HG02610 (cell line): ENCODE results near the gene OR2AT4.
A peak's percentile ranks its signal among the peaks of the same experiment; 100 is the strongest.
"Not testable (repeated sequence)": the region's sequence is repeated elsewhere in the genome, so short reads cannot be mapped to it uniquely, and the experiment has no call there.

Experiments
- ATAC-seq: cut with Tn5 transposase; IDR thresholded peaks from one replicate; pipeline ENCODE4 v1.9.1; 2021; ENCODE audit warnings: mild to moderate bottlenecking, moderate library complexity; ENCODE audit not compliant: unreplicated experiment

The OR2AT4 gene

GRCh38 chr11:75103380-75104026, 6.8 kb upstream of the OR2AT4 start:
- no peak for ATAC-seq

GRCh38 chr11:75101424-75102128, 4.9 kb upstream of the OR2AT4 start:
- ATAC-seq = no peak

DNA sequence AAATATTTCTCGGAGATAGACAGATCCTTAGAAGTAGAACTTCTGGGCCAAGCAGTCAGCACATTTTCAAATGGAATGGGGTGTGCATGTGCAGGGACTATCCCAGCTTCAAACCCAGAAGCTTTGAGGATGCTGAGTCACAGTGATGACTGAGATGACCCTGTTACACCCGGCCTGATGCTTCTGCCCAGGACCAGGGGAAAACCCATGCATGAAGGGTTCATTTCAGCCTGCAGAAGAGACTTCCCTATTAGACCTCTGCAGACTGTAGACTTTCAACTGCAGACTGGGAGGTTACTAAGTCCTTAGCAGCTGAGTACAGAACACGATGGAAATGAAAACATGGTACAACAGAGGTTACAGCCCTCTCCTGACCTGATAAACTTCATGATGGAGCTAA, 3.6 kb upstream of the OR2AT4 start:
- peak; percentile 97 for ATAC-seq

GRCh38 chr11:75099635-75100034, 3.0 kb upstream of the OR2AT4 start:
- ATAC-seq = no peak

DNA sequence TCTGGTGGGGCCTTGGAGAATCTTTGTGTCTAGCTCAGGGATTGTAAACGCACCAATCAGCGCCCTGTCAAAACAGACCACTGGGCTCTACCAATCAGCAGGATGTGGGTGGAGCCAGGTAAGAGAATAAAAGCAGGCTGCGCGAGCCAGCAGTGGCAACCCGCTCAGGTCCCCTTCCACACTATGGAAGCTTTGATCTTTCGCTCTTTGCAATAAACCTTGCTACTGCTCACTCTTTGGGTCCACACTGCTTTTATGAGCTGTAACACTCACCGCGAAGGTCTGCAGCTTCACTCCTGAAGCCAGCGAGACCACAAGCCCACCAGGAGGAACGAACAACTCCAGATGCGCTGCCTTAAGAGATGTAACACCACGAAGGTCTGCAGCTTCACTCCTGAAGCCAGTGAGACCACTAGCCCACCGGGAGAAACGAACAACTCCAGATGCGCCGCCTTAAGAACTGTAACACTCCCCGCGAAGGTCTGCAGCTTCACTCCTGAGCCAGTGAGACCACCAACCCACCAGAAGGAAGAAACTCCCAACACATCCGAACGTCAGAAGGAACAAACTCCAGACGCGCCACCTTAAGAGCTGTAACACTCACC, 2.3 kb upstream of the OR2AT4 start:
- not testable (repeated sequence) for ATAC-seq

DNA sequence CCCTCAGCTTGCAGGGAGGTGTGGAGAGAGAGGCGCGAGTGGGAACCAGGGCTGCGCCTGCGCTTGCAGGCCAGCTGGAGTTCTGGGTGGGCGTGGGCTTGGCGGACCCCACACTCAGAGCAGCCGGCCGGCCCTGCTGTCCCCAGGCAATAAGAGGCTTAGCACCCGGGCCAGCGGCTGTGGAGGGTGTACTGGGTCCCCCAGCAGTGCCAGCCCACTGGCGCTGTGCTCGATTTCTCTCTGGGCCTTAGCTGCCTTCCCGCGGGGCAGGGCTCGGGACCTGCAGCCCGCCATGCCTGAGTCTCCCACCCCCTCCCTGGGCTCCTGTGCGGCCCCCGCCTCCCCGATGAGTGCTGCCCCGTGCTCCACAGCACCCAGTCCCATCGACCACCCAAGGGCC, 1.5 kb upstream of the OR2AT4 start:
- ATAC-seq = not testable (repeated sequence)

GRCh38 chr11:75097173-75097557, 489 bp upstream of the OR2AT4 start:
- ATAC-seq = no peak

DNA sequence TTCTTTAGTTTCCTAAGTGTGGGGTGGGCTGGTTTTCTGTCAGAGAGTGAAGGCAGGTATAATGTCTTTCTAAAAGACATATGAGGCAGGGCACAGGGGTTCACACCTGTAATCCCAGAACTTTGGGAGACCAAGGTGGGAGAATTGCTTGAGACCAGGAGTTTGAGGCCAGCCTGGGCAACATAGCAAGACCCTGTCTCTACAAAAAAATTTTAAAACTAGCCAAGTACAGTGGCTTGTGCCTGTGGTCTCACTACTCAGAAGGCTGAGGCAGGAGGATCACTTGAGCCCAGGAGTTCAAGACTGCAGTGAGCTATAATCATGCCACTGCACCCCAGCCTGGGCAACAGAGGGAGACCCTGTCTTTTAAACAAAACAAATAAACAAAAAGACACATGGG, 2.3 kb downstream of the OR2AT4 start:
- not testable (repeated sequence) for ATAC-seq

- ATAC-seq = no peak
These were observed 6.0 kb downstream of the OR2AT4 start for GRCh38 chr11:75090671-75091177.

DNA sequence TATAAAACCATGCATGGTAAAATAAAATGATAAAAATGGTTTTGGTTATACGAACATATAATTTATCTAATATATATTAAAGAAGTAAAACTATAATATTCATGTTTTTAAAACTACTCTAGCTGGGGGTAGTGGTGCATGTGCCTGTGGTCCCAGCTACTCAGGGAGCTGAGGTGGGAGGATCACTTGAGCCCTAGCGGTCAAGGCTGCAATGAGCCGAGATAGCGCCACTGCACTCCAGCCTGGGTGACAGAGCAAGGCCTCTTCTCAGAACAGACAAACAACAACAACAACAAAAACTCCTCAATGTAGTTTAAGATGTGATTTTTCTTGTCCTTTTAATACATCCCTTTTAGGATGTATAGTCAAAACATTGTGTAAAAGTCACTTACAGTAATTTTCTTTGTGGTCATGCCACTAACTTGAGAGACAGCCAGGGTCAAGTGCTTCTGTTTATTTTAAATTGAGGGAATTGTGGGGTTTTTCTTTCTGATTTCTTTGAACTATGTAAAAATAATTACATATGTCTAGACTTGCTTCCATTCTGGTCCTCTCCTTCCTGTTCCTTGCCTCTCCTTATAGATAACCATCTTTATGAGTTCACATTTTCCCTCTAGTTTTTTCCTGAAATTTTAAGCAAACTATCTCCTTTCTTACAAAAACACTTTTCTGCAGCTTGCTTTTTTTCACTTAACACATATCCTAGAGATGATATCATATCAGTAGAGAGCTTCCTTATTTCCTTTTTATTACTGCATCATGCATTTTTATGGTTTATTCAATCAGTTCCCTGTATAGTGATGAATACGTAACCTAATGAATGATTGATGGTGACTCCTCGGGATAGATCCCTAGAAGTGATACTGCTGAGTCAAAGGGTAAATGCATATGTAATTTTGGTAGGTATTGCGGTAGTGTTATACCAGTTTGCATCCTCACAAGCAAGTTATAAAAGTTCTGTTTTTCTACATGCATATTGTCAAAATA, 9.1 kb downstream of the OR2AT4 start:
- no peak for ATAC-seq

GRCh38 chr11:75084883-75085282, 11.8 kb downstream of the OR2AT4 start:
- no peak for ATAC-seq

DNA sequence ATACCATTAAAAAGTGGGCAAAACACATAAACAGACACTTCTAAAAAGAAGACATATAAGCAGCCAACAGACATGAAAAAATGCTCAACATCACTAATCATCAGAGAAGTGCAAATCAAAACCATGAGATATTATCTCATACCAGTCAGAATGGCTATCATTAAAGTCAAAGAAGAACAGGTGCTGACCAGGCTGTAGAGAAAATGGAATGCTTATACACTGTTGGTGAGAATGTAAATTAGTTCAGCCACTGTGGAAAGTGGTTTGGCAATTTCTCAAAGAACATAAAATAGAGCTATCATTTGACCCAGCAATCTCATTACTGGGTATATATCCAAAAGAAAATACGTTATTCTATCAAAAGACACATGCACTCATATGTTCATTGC, 13.5 kb downstream of the OR2AT4 start:
- no peak for ATAC-seq

DNA sequence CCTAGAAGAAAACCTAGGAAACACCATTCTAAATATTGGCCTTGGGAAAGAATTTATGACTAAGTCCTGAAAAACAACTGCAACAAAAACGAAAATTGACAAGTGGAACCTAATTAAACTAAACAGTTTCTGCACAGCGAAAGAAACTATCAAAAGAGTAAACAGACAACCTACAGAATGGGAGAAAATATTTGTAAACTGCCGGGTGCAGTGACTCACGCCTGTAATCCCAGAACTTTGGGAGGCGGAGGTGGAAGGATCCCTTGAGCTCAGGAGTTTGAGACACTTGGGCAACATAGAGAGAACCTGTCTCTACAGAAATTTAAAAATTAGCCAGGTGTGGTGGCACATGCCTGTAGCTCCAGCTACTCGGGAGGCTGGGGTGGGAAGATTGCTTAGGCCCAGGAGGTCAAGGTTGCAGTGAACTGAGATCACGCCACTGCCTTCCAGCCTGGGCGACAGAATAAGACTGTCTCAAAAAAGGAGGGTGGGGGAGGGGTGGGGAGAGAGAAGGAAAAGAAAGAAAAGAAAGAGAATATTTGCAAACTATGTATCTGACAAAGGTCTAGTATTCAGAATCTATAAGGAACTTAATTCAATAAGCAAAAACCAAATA, 14.0 kb downstream of the OR2AT4 start:
- no peak for ATAC-seq

DNA sequence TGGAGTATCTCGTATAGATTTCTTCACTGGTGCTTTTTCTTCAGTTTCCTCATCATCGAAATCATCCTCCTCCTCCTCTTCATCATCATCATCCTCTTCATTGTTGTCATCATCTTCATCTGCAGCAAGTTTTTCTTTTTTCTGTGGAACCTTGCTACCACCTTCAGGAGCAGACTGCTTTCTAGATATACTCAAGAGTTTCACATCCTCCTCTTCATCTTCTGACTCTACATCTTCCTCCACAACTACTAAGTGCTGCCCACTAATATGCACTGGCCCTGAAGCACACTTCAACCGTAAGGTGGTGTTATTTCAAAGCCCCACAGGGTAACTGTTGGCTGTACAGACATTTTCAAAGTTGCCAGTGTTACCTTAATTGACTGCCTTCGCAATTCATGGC, 17.1 kb downstream of the OR2AT4 start:
- no peak for ATAC-seq

- ATAC-seq = no peak
These were observed 18.4 kb downstream of the OR2AT4 start for GRCh38 chr11:75078233-75078632.

DNA sequence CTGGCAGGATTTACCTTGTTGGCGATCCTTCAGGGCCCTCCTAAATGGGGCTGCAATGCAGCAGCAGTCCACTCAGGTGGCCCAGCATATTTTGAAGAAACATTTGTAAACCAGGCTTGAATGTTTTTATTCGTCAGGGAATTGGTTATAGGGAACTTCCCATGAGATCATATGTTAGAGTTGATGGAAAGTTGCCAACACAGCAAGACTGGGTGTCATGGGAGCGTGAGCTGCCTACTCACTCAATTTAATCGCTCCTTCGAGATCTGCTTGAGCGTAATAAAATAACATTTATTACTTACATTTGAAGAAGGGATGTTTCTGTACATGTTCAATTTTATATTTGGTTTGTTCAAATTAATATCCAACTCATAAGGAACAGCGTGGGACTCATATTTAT, 19.4 kb downstream of the OR2AT4 start:
- no peak for ATAC-seq

GRCh38 chr11:75076671-75077070, 20.0 kb downstream of the OR2AT4 start:
- ATAC-seq = no peak

DNA sequence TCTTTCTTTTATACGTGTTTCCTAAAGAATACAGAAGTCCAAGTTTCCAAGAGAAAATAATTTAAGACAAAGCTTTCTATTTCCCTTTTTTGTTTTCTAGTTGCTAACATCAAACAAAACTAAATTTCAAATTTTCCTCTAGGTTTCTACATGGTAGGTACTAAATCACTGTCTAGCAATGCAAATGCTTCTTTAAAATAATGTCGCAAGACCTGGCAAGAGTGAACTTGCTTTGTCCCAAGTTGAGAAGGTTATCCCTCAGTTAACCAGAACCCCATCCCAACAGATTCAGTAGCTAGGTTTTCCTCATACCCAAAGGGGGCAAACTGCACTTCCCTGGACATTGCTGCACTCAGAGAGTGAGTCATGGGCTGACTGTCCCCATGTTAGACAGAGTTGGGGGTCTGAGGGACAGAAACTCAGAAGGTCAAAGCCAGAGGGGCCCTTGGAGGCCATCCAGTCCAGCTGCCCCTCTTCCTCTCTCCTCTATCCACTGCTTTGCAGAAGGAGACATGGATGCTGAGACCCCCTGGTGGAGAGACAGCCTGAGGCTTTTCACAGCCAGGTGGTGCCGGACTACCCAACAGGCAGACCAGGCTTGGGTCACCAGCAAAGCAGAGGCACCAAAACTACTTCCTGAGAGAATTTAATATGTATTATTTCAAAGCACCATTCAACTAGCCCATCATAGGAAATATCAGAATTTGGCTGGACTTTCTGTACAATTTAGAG, 23.1 kb downstream of the OR2AT4 start:
- no peak for ATAC-seq

- no peak for ATAC-seq
These were observed 24.1 kb downstream of the OR2AT4 start for GRCh38 chr11:75072582-75072981.

DNA sequence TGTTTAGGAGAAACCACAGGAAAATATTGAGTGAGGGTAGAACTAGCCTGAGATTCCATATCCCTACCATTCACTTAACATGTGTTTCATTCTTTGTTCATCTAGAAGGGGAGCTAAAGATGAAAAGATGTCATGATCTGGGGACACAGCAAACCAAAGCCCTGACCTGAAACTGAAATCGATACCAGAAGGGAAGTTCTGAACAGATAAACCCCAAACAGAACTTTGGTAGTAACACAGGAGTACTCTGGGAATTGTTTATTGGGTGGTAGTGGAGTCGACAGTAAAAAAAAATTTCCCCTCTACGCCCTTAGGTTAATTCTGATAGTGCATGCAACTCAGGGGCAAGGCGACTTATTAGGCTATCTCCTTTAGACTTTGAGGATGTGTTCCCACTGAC, 27.2 kb downstream of the OR2AT4 start:
- ATAC-seq = no peak
